Measurements from ENCODE around the gene C1orf167. TPM values are rescaled to one million over a fixed set of nuclear protein-coding genes. Genes with fewer than 3 reads are reported as not detected.
A peak's percentile ranks its signal among the peaks of the same experiment; 100 is the strongest.

Gene C1orf167
- total RNA-seq = not detected

GRCh38 chr1:11761988-11762406 lies at the start of gene C1orf167:
Gene C1orf167, plus strand, starts transcription at chr1:11762193. Its CDS starts 2,208 bp downstream, at chr1:11764401.
- peaks cover 2% of the 10 kb centered on the region for H3K4me1 Mint-ChIP-seq
- H3K27me3 Mint-ChIP-seq = peaks cover 30% of the 10 kb centered on the region
- POLR2A ChIA-PET = no interaction called here
- H3K4me3 Mint-ChIP-seq = no peak within 1 kb of the TSS
- no peaks in the 10 kb centered on the region for H3K9me3 Mint-ChIP-seq
- ATAC-seq (ENCODE audit: low read depth) (peak; percentile 73), DNase-seq (peak; percentile 64)
- no peaks in the 10 kb centered on the region for H3K36me3 Mint-ChIP-seq
- peak within 1 kb of the TSS; percentile 8 for H3K27ac Mint-ChIP-seq

- Mint-ChIP-seq H3K9me3 (no peaks in the 10 kb centered on the region), H3K36me3 (no peaks in the 10 kb centered on the region), H3K27ac (no peak overlapping the region), H3K4me1 (no peaks in the 10 kb centered on the region), H3K4me3 (no peak overlapping the region), H3K27me3 (peaks cover 4% of the 10 kb centered on the region)
- DNase-seq (no peak), ATAC-seq (ENCODE audit: low read depth) (no peak)
- POLR2A ChIA-PET = interaction anchor here (1.4 kb wide), 1 partner anchor 62 kb away, joined by 3 read pairs; no protein-coding TSS in a partner anchor
Measured at GRCh38 chr1:11712285-11712684, 49.7 kb upstream of the C1orf167 start.

GRCh38 chr1:11713095-11713494 lies 48.9 kb upstream of the C1orf167 start:
- Mint-ChIP-seq H3K27ac (no peak overlapping the region), H3K4me1 (no peaks in the 10 kb centered on the region), H3K27me3 (peaks cover 4% of the 10 kb centered on the region), H3K4me3 (no peak overlapping the region), H3K36me3 (no peaks in the 10 kb centered on the region), H3K9me3 (no peaks in the 10 kb centered on the region)
- no peak for DNase-seq
- ATAC-seq (ENCODE audit: low read depth) = no peak
- POLR2A ChIA-PET = interaction anchor here (1.4 kb wide), 1 partner anchor 63 kb away, joined by 3 read pairs; no protein-coding TSS in a partner anchor

- Mint-ChIP-seq H3K27ac (no peak overlapping the region), H3K9me3 (no peaks in the 10 kb centered on the region), H3K36me3 (no peaks in the 10 kb centered on the region), H3K27me3 (peaks cover 4% of the 10 kb centered on the region), H3K4me3 (no peak overlapping the region), H3K4me1 (peaks cover 11% of the 10 kb centered on the region)
- POLR2A ChIA-PET = interaction anchor here (1.6 to 2.1 kb wide), 2 partner anchors 51 to 193 kb away, joined by 3 to 14 read pairs; partner anchors contain the start of gene FBXO6
- no peak for DNase-seq
- ATAC-seq (ENCODE audit: low read depth) = no peak
Measured at GRCh38 chr1:11714831-11715575, 47.0 kb upstream of the C1orf167 start.

GRCh38 chr1:11719313-11720032 lies 42.5 kb upstream of the C1orf167 start:
- peak overlapping the region; percentile 90 for H3K27ac Mint-ChIP-seq

GRCh38 chr1:11720033-11720376 lies 42.0 kb upstream of the C1orf167 start:
- POLR2A ChIA-PET = interaction anchor here (1.0 to 2.5 kb wide), 24 partner anchors 9 to 683 kb away, joined by 3 to 86 read pairs (median 5); partner anchors contain the start of genes AGTRAP, CLCN6, DRAXIN and FBXO2
- H3K27me3 Mint-ChIP-seq = no peaks in the 10 kb centered on the region
- no peak for ATAC-seq (ENCODE audit: low read depth)
- H3K4me3 Mint-ChIP-seq = peak overlapping the region; percentile 66
- H3K27ac Mint-ChIP-seq = peak overlapping the region; percentile 90
- no peaks in the 10 kb centered on the region for H3K36me3 Mint-ChIP-seq
- DNase-seq = no peak
- no peaks in the 10 kb centered on the region for H3K9me3 Mint-ChIP-seq
- peaks cover 19% of the 10 kb centered on the region for H3K4me1 Mint-ChIP-seq

More at GRCh38 chr1:11719313-11720032, 42.5 kb upstream of the C1orf167 start:
- Mint-ChIP-seq H3K4me3 (peak overlapping the region; percentile 66), H3K36me3 (no peaks in the 10 kb centered on the region), H3K4me1 (peaks cover 16% of the 10 kb centered on the region), H3K27me3 (no peaks in the 10 kb centered on the region), H3K9me3 (no peaks in the 10 kb centered on the region)
- peak; percentile 92 for ATAC-seq (ENCODE audit: low read depth)
- DNase-seq = peak; percentile 88
- POLR2A ChIA-PET = interaction anchor here (0.6 to 2.5 kb wide), 28 partner anchors 8 to 682 kb away, joined by 3 to 86 read pairs (median 5); partner anchors contain the start of genes AGTRAP, CLCN6, DRAXIN and FBXO2

GRCh38 chr1:11720525-11720924 lies 41.5 kb upstream of the C1orf167 start:
- Mint-ChIP-seq H3K4me3 (no peak overlapping the region), H3K9me3 (no peaks in the 10 kb centered on the region), H3K36me3 (no peaks in the 10 kb centered on the region), H3K27ac (no peak overlapping the region), H3K27me3 (no peaks in the 10 kb centered on the region), H3K4me1 (peaks cover 24% of the 10 kb centered on the region)
- POLR2A ChIA-PET = interaction anchor here (1.3 to 2.5 kb wide), 7 partner anchors 10 to 57 kb away, joined by 4 to 86 read pairs (median 16); partner anchors contain the start of genes AGTRAP, DRAXIN, FBXO6 and MAD2L2
- ATAC-seq (ENCODE audit: low read depth) (no peak), DNase-seq (no peak)

GRCh38 chr1:11721311-11721710 lies 40.7 kb upstream of the C1orf167 start:
- Mint-ChIP-seq H3K36me3 (no peaks in the 10 kb centered on the region), H3K9me3 (no peaks in the 10 kb centered on the region), H3K27ac (no peak overlapping the region), H3K4me3 (no peak overlapping the region), H3K27me3 (no peaks in the 10 kb centered on the region), H3K4me1 (peaks cover 28% of the 10 kb centered on the region)
- DNase-seq (no peak), ATAC-seq (ENCODE audit: low read depth) (no peak)
- POLR2A ChIA-PET = interaction anchor here (1.1 to 2.5 kb wide), 2 partner anchors 15 to 57 kb away, joined by 3 to 86 read pairs; partner anchors contain the start of gene FBXO6

- POLR2A ChIA-PET = interaction anchor here (0.7 to 1.1 kb wide), 4 partner anchors 14 to 186 kb away, joined by 3 read pairs; partner anchors contain the start of gene FBXO6
- no peak for DNase-seq
- no peaks in the 10 kb centered on the region for H3K36me3 Mint-ChIP-seq
- no peaks in the 10 kb centered on the region for H3K9me3 Mint-ChIP-seq
- no peak for ATAC-seq (ENCODE audit: low read depth)
- H3K27me3 Mint-ChIP-seq = no peaks in the 10 kb centered on the region
- H3K4me3 Mint-ChIP-seq = no peak overlapping the region
- H3K27ac Mint-ChIP-seq = no peak overlapping the region
- peaks cover 28% of the 10 kb centered on the region for H3K4me1 Mint-ChIP-seq
Measured at GRCh38 chr1:11722538-11722937, 39.5 kb upstream of the C1orf167 start.

- DNase-seq (no peak), ATAC-seq (ENCODE audit: low read depth) (no peak)
- no peak overlapping the region for H3K4me3 Mint-ChIP-seq
- peak overlapping the region; percentile 20 for H3K27ac Mint-ChIP-seq
- H3K9me3 Mint-ChIP-seq = no peaks in the 10 kb centered on the region
- H3K4me1 Mint-ChIP-seq = peaks cover 31% of the 10 kb centered on the region
- peaks cover 1% of the 10 kb centered on the region for H3K36me3 Mint-ChIP-seq
- POLR2A ChIA-PET = interaction anchor here (0.8 to 1.9 kb wide), 3 partner anchors 24 to 182 kb away, joined by 3 to 6 read pairs (median 3); partner anchors contain the start of gene FBXO6
- H3K27me3 Mint-ChIP-seq = no peaks in the 10 kb centered on the region
Measured at GRCh38 chr1:11725616-11726015, 36.4 kb upstream of the C1orf167 start.

GRCh38 chr1:11727119-11727518 lies 34.9 kb upstream of the C1orf167 start:
- Mint-ChIP-seq H3K4me1 (peaks cover 42% of the 10 kb centered on the region), H3K4me3 (no peak overlapping the region), H3K27ac (no peak overlapping the region), H3K27me3 (no peaks in the 10 kb centered on the region), H3K36me3 (peaks cover 1% of the 10 kb centered on the region), H3K9me3 (no peaks in the 10 kb centered on the region)
- POLR2A ChIA-PET = no interaction called here
- ATAC-seq (ENCODE audit: low read depth) (no peak), DNase-seq (no peak)

GRCh38 chr1:11728126-11728806 lies 33.7 kb upstream of the C1orf167 start:
- DNase-seq (no peak), ATAC-seq (ENCODE audit: low read depth) (no peak)
- H3K4me1 Mint-ChIP-seq = peaks cover 46% of the 10 kb centered on the region
- POLR2A ChIA-PET = no interaction called here
- H3K27ac Mint-ChIP-seq = no peak overlapping the region
- no peaks in the 10 kb centered on the region for H3K27me3 Mint-ChIP-seq
- H3K9me3 Mint-ChIP-seq = no peaks in the 10 kb centered on the region
- no peak overlapping the region for H3K4me3 Mint-ChIP-seq
- peaks cover 1% of the 10 kb centered on the region for H3K36me3 Mint-ChIP-seq

GRCh38 chr1:11729155-11729497 lies 32.9 kb upstream of the C1orf167 start:
- Mint-ChIP-seq H3K9me3 (no peaks in the 10 kb centered on the region), H3K27ac (peak overlapping the region; percentile 99), H3K4me3 (no peak overlapping the region), H3K36me3 (peaks cover 1% of the 10 kb centered on the region), H3K4me1 (peaks cover 46% of the 10 kb centered on the region), H3K27me3 (no peaks in the 10 kb centered on the region)
- DNase-seq = no peak
- POLR2A ChIA-PET = interaction anchor here (1.1 kb wide), 1 partner anchor 9 kb away, joined by 3 read pairs; no protein-coding TSS in a partner anchor
- no peak for ATAC-seq (ENCODE audit: low read depth)

Measured in activated naive CD8-positive, alpha-beta T cell treated with anti-CD3 and anti-CD28 coated beads, Interleukin-2, amount 10 ng/mL, durations not matched to agents 7 days and 5 days (primary cell).